Neural progenitor cell (in vitro differentiated cells): ENCODE data around the gene MAMDC4.

Experiments
- CTCF ChIP-seq: fragments of 200-600 bp; sonication (generic); IDR thresholded peaks from 2 replicates; pipeline ENCODE4 v1.5.1; 2017; ENCODE audit warnings: antibody characterized with exemption, mild to moderate bottlenecking
- EZH2 ChIP-seq: fragments of 200-600 bp; sonication (generic); IDR thresholded peaks from 2 replicates; pipeline ENCODE4 v1.6.1; 2017; ENCODE audit warnings: antibody characterized with exemption, mild to moderate bottlenecking, moderate library complexity

GRCh38 chr9:136862849-136863622 is 10.9 kb downstream of the MAMDC4 start:
- TF ChIP-seq CTCF: no peak
- TF ChIP-seq EZH2: no peak
